GM19438 (cell line): ENCODE measurements around the gene APOA4.
A peak's percentile ranks its signal among the peaks of the same experiment; 100 is the strongest.

ENCODE experiments used
- ATAC-seq: cut with Tn5 transposase; IDR thresholded peaks from one replicate; pipeline ENCODE4 v1.9.1; 2021; ENCODE audit warnings: low read depth; ENCODE audit not compliant: unreplicated experiment

Gene APOA4

GRCh38 chr11:116823031-116823843, at the start of gene APOA4:
Gene APOA4 (minus strand): TSS chr11:116823304. CDS start chr11:116823191, 113 bp downstream.
- no peak for ATAC-seq

GRCh38 chr11:116871248-116871647, 48.1 kb upstream of the APOA4 start:
- no peak for ATAC-seq

GRCh38 chr11:116870054-116870453, 47.0 kb upstream of the APOA4 start:
- no peak for ATAC-seq

- ATAC-seq, result no peak
Measured at GRCh38 chr11:116869610-116870009, 46.5 kb upstream of the APOA4 start.

- ATAC-seq, result no peak
Measured at GRCh38 chr11:116868066-116868465, 45.0 kb upstream of the APOA4 start.

- no peak for ATAC-seq
Measured at GRCh38 chr11:116867619-116868018, 44.5 kb upstream of the APOA4 start.

GRCh38 chr11:116866804-116867455, 43.8 kb upstream of the APOA4 start:
- ATAC-seq, result no peak

- ATAC-seq, result no peak
Measured at GRCh38 chr11:116865696-116866095, 42.6 kb upstream of the APOA4 start.

GRCh38 chr11:116864531-116864930, 41.4 kb upstream of the APOA4 start:
- no peak for ATAC-seq

GRCh38 chr11:116862951-116863350, 39.8 kb upstream of the APOA4 start:
- no peak for ATAC-seq

- no peak for ATAC-seq
Measured at GRCh38 chr11:116862185-116862584, 39.1 kb upstream of the APOA4 start.

GRCh38 chr11:116861539-116861938, 38.4 kb upstream of the APOA4 start:
- no peak for ATAC-seq

GRCh38 chr11:116860303-116860702, 37.2 kb upstream of the APOA4 start:
- ATAC-seq, result no peak

GRCh38 chr11:116859175-116859574, 36.1 kb upstream of the APOA4 start:
- no peak for ATAC-seq

- no peak for ATAC-seq
Measured at GRCh38 chr11:116857936-116858335, 34.8 kb upstream of the APOA4 start.

- no peak for ATAC-seq
Measured at GRCh38 chr11:116857316-116857715, 34.2 kb upstream of the APOA4 start.

- ATAC-seq, result no peak
Measured at GRCh38 chr11:116856423-116856822, 33.3 kb upstream of the APOA4 start.

- no peak for ATAC-seq
Measured at GRCh38 chr11:116855413-116855812, 32.3 kb upstream of the APOA4 start.

GRCh38 chr11:116853461-116854073, 30.5 kb upstream of the APOA4 start:
- peak; percentile 95 for ATAC-seq

GRCh38 chr11:116852261-116853031, 29.3 kb upstream of the APOA4 start:
- no peak for ATAC-seq

GRCh38 chr11:116851626-116852025, 28.5 kb upstream of the APOA4 start:
- ATAC-seq, result no peak
